GM19099 (cell line): ENCODE measurements around the gene FLCN.

Experiments
- POLR2A ChIP-seq: IDR thresholded peaks from 3 replicates; pipeline ENCODE4 v1.6.1; 2011; ENCODE audit warnings: low read depth; ENCODE audit not compliant: insufficient read length; ENCODE audit errors: extremely low read depth

Gene FLCN

GRCh38 chr17:17171186-17171585, 65.8 kb downstream of the FLCN start:
- no peak for TF ChIP-seq POLR2A

- no peak for TF ChIP-seq POLR2A
Observed at GRCh38 chr17:17170346-17170985, 66.5 kb downstream of the FLCN start.

GRCh38 chr17:17169396-17169795, 67.6 kb downstream of the FLCN start:
- TF ChIP-seq POLR2A: no peak

GRCh38 chr17:17168401-17168800, 68.6 kb downstream of the FLCN start:
- TF ChIP-seq POLR2A: no peak

- TF ChIP-seq POLR2A: no peak
Observed at GRCh38 chr17:17167986-17168385, 69.0 kb downstream of the FLCN start.

GRCh38 chr17:17167356-17167755, 69.6 kb downstream of the FLCN start:
- no peak for TF ChIP-seq POLR2A

- no peak for TF ChIP-seq POLR2A
Observed at GRCh38 chr17:17166446-17166845, 70.5 kb downstream of the FLCN start.

GRCh38 chr17:17165666-17166308, 71.2 kb downstream of the FLCN start:
- no peak for TF ChIP-seq POLR2A

- no peak for TF ChIP-seq POLR2A
Observed at GRCh38 chr17:17164676-17165075, 72.3 kb downstream of the FLCN start.

- TF ChIP-seq POLR2A: no peak
Observed at GRCh38 chr17:17164156-17164555, 72.8 kb downstream of the FLCN start.
